Transverse colon (tissue), 4 donors: ENCODE measurements around the gene HOXA2. TPM values are rescaled to one million over a fixed set of nuclear protein-coding genes. Genes with fewer than 3 reads are reported as not detected.

Experiments used
- DNase-seq: peaks from one replicate; pipeline ENCODE4 v3.0.0-alpha.2; 2019
- H3K27ac ChIP-seq, 4 donors: fragments of 200-600 bp; sonication (generic); 2 replicates each; pipeline ENCODE4 v1.5.1; 2016 to 2018; ENCODE audit warnings: inconsistent platforms in 4 of 4
- H3K27me3 ChIP-seq: fragments of 200-600 bp; sonication (generic); 2 replicates; pipeline ENCODE4 v1.5.1; 2017; ENCODE audit warnings: inconsistent platforms
- H3K36me3 ChIP-seq, 4 donors: fragments of 200-600 bp; sonication (generic); 2 replicates each; pipeline ENCODE4 v1.5.1; 2017 to 2019; ENCODE audit warnings: inconsistent platforms in 4 of 4
- H3K4me1 ChIP-seq, 4 donors: fragments of 200-600 bp; sonication (generic); 2 replicates each; pipeline ENCODE4 v1.5.1; 2017 to 2020; ENCODE audit warnings: inconsistent platforms in 4 of 4
- H3K4me3 ChIP-seq, 4 donors: fragments of 200-600 bp; sonication (generic); 1 replicate in 1 of 4; 2 replicates in 3 of 4; pipeline versions ENCODE4 v1.5.1 to v1.6.1; 2017 to 2019; ENCODE audit warnings: inconsistent platforms in 4 of 4
- H3K9me3 ChIP-seq, 2 donors: fragments of 200-600 bp; sonication (generic); 2 replicates each; pipeline ENCODE4 v1.5.1; 2017 to 2019; ENCODE audit warnings: inconsistent platforms in 2 of 2
- CTCF ChIP-seq, 5 experiments: fragments of 200-600 bp in 3 of 5; fragments of 450-650 bp in 2 of 5; sonication (generic) in 3 of 5; IDR thresholded peaks; 1 replicate in 2 of 5; 2 replicates in 3 of 5; pipeline ENCODE4 v1.5.1; 2016 to 2017; ENCODE audit warnings: antibody characterized with exemption in 5 of 5, inconsistent platforms in 3 of 5, mild to moderate bottlenecking in 2 of 5, moderate library complexity in 1 of 5
- EP300 ChIP-seq: sonication (generic); formaldehyde crosslinking; IDR thresholded peaks from one replicate; pipeline ENCODE4 v1.6.1; 2017; ENCODE audit warnings: antibody characterized with exemption, low read depth
- POLR2A ChIP-seq: fragments of 450-650 bp; IDR thresholded peaks from one replicate; pipeline ENCODE4 v1.6.1; 2016; ENCODE audit warnings: antibody characterized with exemption, mild to moderate bottlenecking, moderate library complexity
- POLR2AphosphoS5 ChIP-seq, 3 donors: sonication (generic); formaldehyde crosslinking; IDR thresholded peaks; one replicate each; pipeline ENCODE4 v1.6.1; 2016; ENCODE audit warnings: antibody characterized with exemption in 3 of 3
- WGBS, 2 donors: methylation state at CpG; one replicate each; pipeline ENCODE4 v1.1.5; 2018; ENCODE audit warnings: low coverage in 1 of 2; 5-methylcytosine and 5-hydroxymethylcytosine counted together
- in situ Hi-C, 4 donors: fragments of 200-750 bp; cut with MboI; loops; one replicate each; pipeline versions ENCODE4 v1.15.0 to v1.15.1; 2017; ENCODE audit warnings: low sequenced_read_pairs in 3 of 4, low pct_ligation_motif_present in 1 of 4, low pct_unique_long_range_greater_than_20kb in 1 of 4
- intact Hi-C: fragments of 100-400 bp; cut with DNase I; formaldehyde crosslinking; loops from one replicate; pipeline ENCODE4 v1.15.1; 2023; ENCODE audit warnings: low total_unique reads
- total RNA-seq, 4 donors: library from RNA; depleted of rRNA; stranded (reverse); fragments of >200 nt; gene quantifications; one replicate each; pipeline ENCODE4 v1.1.0, GENCODE V29; 2016

The HOXA2 gene
- total RNA-seq, 4 donors from 2014 or later: 2.7 to 16.1 (median 5.2) TPM

GRCh38 chr7:27143023-27143949 lies 40.8 kb upstream of the HOXA2 start, which contains the start of gene HOXA5:
Gene HOXA5, minus strand, starts transcription at chr7:27143681. Its CDS starts 74 bp downstream, at chr7:27143607.
- no peaks in the 10 kb centered on the region for H3K36me3 ChIP-seq
- TF ChIP-seq POLR2AphosphoS5 (IDR thresholded peaks at IDR 0.05) (peak; percentile 90 to 95 (median 91)), EP300 (peak; percentile 24), CTCF (IDR thresholded peaks at IDR 0.05) (peak; percentile 80 to 93 (median 83)), POLR2A (peak; percentile 59)
- DNase-seq: peak; percentile 84
- intact Hi-C loops: no loop called here
- H3K27ac ChIP-seq: peak within 1 kb of the TSS; percentile 95 to 99 (median 98)
- 40 to 50% methylated on average over 1 to 82 of the region's 86 CpGs for WGBS, 2 donors
- in situ Hi-C loops: loop anchor here (5.0 to 10.0 kb wide), 2 partner anchors 286 to 288 kb away; no protein-coding TSS in a partner anchor
- peaks cover 0 to 64% (median 56%) of the 10 kb centered on the region in 4 donors for H3K4me1 ChIP-seq
- H3K27me3 ChIP-seq: peaks cover 12% of the 10 kb centered on the region
- H3K4me3 ChIP-seq: peak within 1 kb of the TSS; percentile 33 to 77 (median 46)
- no peaks in the 10 kb centered on the region for H3K9me3 ChIP-seq

- WGBS, 2 donors: 35 to 39% methylated on average over 10 to 29 of the region's 29 CpGs
- Histone ChIP-seq H3K36me3 (no peaks in the 10 kb centered on the region), H3K9me3 (no peaks in the 10 kb centered on the region), H3K27ac (peak overlapping the region; percentile 95 to 99 (median 98)), H3K27me3 (peaks cover 6% of the 10 kb centered on the region), H3K4me1 (peaks cover 0 to 64% (median 57%) of the 10 kb centered on the region in 4 donors), H3K4me3 (peak overlapping the region; percentile 33 to 77 (median 46))
- intact Hi-C loops: no loop called here
- in situ Hi-C loops: loop anchor here (5.0 to 10.0 kb wide), 2 partner anchors 285 to 288 kb away; no protein-coding TSS in a partner anchor
- no peak for DNase-seq
- TF ChIP-seq CTCF (IDR thresholded peaks at IDR 0.05) (no peak), POLR2A (no peak), POLR2AphosphoS5 (IDR thresholded peaks at IDR 0.05) (no peak), EP300 (no peak)
Observed at GRCh38 chr7:27142580-27143022, 40.1 kb upstream of the HOXA2 start.

GRCh38 chr7:27141923-27142579 lies 39.6 kb upstream of the HOXA2 start:
- in situ Hi-C loops: loop anchor here (5.0 to 10.0 kb wide), 2 partner anchors 285 to 287 kb away; no protein-coding TSS in a partner anchor
- Histone ChIP-seq H3K4me1 (peaks cover 5 to 64% (median 57%) of the 10 kb centered on the region in 4 donors), H3K9me3 (no peaks in the 10 kb centered on the region), H3K27me3 (peaks cover 4% of the 10 kb centered on the region), H3K36me3 (no peaks in the 10 kb centered on the region), H3K4me3 (peak overlapping the region; percentile 33 to 77 (median 46)), H3K27ac (peak overlapping the region; percentile 95 to 99 (median 98))
- intact Hi-C loops: no loop called here
- WGBS, 2 donors: 38% methylated on average over 14 to 30 of the region's 30 CpGs
- peak; percentile 37 for DNase-seq
- TF ChIP-seq POLR2A (no peak), EP300 (no peak), CTCF (IDR thresholded peaks at IDR 0.05) (peak in 2 of 5 experiments; percentile 38 to 39), POLR2AphosphoS5 (IDR thresholded peaks at IDR 0.05) (no peak)
